T-helper 2 cell (primary cell): ENCODE measurements around the gene ABHD6.
"Not testable (repeated sequence)": the region's sequence is repeated elsewhere in the genome, so short reads cannot be mapped to it uniquely, and the experiment has no call there.

Source experiments
- DNase-seq, 5 experiments: peaks; one replicate each; pipeline versions ENCODE4 v3.0.0 to v3.0.0-alpha.2; 2012 to 2022

Gene ABHD6

GRCh38 chr3:58324391-58325390 is 87.1 kb downstream of the ABHD6 start:
- peak in 1 of 5 experiments; percentile 73 for DNase-seq

GRCh38 chr3:58325525-58325992 is 88.0 kb downstream of the ABHD6 start:
- DNase-seq: no peak

- no peak for DNase-seq
Observed at GRCh38 chr3:58326267-58326900, 88.8 kb downstream of the ABHD6 start.

- no peak for DNase-seq
Observed at GRCh38 chr3:58329150-58329921, 91.7 kb downstream of the ABHD6 start.

GRCh38 chr3:58329922-58330413 is 92.4 kb downstream of the ABHD6 start:
- no peak for DNase-seq

- no peak for DNase-seq
Observed at GRCh38 chr3:58331593-58332152, 94.1 kb downstream of the ABHD6 start.

- DNase-seq: peak; percentile 67 to 90 (median 71)
Observed at GRCh38 chr3:58332575-58333188, 95.1 kb downstream of the ABHD6 start, which contains the start of gene PXK. Gene PXK, plus strand, starts transcription at chr3:58332892. Its CDS starts 97 bp downstream, at chr3:58332989.

GRCh38 chr3:58333206-58334012 is 95.8 kb downstream of the ABHD6 start:
- peak in 2 of 5 experiments; percentile 6 to 66 for DNase-seq

- DNase-seq: no peak
Observed at GRCh38 chr3:58334013-58334321, 96.4 kb downstream of the ABHD6 start.

GRCh38 chr3:58334506-58334884 is 96.9 kb downstream of the ABHD6 start:
- no peak for DNase-seq

GRCh38 chr3:58335652-58335947 is 98.0 kb downstream of the ABHD6 start:
- DNase-seq: no peak

- DNase-seq: no peak
Observed at GRCh38 chr3:58336135-58336882, 98.7 kb downstream of the ABHD6 start.

GRCh38 chr3:58337190-58337589 is 99.6 kb downstream of the ABHD6 start:
- no peak for DNase-seq

- not testable (repeated sequence) for DNase-seq
Observed at GRCh38 chr3:58339146-58339545, 101.6 kb downstream of the ABHD6 start.

GRCh38 chr3:58340594-58341244 is 103.1 kb downstream of the ABHD6 start:
- no peak for DNase-seq

GRCh38 chr3:58341376-58341775 is 103.8 kb downstream of the ABHD6 start:
- no peak for DNase-seq

GRCh38 chr3:58342676-58343075 is 105.1 kb downstream of the ABHD6 start:
- DNase-seq: no peak
